Tongue (tissue), 2 donors: Measurements from ENCODE around the gene SPATS2. TPM values are rescaled to one million over a fixed set of nuclear protein-coding genes. Genes with fewer than 3 reads are reported as not detected.

Experiments used
- DNase-seq: peaks from one replicate; pipeline ENCODE4 v3.0.0-alpha.2; 2015
- total RNA-seq: library from RNA; depleted of rRNA; stranded (reverse); fragments of >200 nt; gene quantifications from one replicate; pipeline ENCODE4 v1.2.3, GENCODE V29; 2014

The SPATS2 gene
- total RNA-seq, 1 donor from 2014 or later: 28.7 TPM

DNA sequence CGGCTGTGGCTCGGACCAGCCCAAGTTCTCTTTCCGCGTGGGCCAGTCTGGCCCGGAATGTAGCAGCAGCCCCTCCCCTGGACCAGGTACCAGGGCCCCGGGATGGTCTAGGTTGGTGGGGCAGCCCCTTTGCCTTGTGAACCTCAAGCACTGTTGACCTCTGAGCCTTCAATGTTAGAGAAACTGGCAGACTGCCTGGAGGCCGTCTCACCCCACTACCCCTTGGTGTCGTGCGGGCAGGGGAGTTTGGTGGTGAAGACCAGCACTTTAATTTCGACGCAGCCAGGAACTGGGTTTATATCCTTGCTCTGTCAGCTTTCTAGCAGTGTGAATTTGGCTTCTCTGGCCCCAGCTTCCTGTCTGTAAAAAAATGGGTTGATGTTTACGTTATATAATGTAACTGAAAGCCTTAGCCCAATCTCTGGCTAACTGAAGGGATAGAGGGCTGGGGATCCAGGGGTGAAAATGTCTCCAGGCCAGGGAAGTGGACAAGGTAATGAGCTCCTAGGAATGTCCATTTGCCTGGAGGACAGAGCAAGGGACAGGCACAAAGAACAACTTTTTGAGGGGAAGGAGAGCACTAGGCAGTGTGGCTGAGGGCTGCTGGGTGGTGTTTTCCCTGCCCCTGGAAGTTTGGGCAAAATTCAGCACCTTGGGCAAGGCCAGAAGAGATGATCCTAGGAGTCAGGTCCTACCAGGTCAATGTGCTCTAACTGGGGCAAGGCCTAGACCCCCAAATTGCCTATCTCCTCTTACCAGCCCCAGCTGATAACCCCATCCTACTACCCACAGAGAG, 189.3 kb downstream of the SPATS2 start:
- DNase-seq: no peak

DNA sequence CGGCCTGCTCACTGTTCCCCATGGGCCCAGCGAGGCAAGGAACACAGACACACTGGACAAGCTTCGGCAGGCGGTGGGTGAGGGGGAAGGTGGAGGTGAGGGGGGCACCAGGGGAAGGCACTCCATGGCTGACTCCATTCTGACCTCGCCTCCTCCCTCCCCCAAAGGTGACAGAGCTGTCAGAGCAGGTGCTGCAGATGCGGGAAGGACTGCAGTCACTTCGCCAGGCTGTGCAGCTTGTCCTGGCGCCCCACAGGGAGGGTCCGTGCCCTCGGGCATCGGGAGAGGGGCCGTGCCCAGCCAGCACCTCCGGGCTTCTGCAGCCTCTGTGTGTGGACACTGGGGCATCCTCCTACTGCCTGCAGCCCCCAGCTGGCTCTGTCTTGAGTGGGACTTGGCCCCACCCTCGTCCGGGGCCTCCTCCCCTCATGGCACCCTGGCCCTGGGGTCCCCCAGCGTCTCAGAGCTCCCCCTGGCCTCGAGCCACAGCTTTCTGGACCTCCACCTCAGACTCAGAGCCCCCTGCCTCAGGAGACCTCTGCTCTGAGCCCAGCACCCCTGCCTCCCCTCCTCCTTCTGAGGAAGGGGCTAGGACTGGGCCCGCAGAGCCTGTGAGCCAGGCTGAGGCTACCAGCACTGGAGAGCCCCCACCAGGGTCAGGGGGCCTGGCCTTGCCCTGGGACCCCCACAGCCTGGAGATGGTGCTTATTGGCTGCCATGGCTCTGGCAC, 190.1 kb downstream of the SPATS2 start:
- DNase-seq: no peak

DNA sequence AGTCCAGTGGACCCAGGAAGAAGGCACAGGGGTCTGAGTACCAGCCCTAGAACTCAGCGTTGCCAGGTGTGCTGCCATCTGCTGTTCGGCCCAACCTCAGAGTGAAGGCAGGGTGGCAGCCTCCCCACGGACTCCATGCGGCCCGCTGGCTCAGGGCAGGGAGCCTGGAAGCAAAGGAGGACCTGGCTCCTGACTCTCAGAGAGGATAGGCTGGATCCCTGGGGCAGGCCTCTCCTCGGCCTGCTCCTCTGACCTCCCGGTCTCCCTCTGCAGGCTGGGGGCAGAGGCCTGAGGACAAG, 190.6 kb downstream of the SPATS2 start:
- no peak for DNase-seq

DNA sequence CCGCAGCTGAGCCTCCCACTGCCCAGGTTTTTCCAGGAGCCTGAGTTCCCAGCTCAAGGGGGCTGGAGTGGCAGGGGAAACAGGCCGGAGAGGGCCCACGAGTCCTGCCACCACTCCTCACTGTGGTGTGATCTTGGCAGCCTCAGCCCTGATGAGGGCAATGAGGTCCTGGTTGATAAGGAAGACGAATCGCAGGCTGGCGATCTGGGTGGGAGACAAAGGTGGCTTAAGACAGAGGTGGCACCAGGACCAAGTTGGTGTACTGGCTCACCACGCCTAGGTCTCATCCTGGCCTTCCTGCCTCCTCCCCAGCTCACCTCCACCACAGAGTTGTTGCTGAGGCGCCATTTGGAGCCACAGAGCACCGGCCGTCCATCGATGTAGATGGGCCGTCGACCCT, 191.3 kb downstream of the SPATS2 start:
- DNase-seq: no peak

DNA sequence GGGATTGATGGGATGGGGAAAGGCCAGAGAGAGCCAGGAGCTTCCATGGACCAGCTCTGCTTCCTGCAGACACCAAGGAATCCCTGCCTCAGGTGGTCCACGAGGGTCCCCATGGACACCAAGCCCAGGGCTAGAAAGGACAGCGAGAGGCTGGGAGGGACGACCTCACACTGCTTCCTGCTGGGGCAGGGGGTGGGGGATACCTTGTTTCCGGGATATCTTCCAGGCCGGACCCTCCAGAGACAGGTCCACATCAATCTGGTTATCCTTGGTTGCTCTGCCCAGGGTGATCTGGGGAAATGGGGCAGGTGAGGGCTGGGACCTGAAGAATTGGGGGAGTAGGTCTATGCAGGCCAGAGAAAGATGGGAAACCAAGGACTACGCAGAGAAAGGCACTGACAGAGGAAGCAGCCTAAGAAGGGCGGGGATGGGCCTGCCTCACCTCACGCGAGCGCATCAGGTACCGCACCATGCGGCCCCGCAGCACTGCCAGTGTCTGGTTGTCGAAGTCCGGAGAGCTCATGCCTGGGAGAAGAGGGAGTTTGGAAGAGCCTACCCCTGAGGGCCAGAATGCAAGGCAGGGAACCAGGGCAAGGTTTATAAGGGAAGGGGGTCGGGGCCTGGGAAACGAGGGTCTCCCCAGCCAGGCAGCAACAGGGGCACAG, 191.9 kb downstream of the SPATS2 start:
- DNase-seq: no peak

DNA sequence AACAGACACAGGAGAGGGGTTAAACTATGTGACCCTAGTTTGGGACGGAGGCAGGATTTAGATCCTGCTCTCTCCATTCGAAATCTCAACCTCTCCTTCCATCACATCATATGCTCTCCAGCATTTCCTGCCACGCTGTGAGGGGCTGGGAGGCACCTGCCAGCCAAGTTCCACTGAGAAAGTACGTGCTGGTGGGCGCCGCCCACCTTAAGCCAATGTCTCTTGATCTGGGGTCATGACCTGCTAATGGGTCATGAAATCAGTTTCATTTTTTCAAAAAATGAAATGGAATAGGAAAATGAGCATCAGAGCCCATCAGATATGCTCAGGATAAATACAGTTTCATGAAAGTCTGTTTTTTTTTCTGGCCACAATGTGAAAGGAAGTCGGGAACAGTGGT, 193.4 kb downstream of the SPATS2 start:
- DNase-seq: no peak

DNA sequence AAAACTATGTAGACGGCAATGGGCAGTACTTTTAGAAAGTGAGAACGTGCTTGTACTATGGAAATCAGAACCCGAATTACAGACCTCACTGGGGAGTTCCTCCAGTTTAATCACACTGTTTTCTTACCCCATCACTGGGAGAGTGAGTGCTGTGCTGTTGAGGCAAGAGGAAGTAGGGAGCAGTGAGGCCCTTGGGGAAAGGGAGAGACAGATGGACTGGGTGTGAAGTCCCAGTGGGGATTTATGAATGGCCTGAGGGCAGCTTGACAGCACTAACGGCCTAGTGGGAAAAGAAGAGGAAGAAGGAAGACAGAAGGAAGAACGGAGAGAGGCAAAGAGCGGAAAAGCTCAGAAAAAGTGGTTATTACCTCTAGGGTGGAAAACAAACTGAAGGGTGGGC, 195.0 kb downstream of the SPATS2 start:
- no peak for DNase-seq

DNA sequence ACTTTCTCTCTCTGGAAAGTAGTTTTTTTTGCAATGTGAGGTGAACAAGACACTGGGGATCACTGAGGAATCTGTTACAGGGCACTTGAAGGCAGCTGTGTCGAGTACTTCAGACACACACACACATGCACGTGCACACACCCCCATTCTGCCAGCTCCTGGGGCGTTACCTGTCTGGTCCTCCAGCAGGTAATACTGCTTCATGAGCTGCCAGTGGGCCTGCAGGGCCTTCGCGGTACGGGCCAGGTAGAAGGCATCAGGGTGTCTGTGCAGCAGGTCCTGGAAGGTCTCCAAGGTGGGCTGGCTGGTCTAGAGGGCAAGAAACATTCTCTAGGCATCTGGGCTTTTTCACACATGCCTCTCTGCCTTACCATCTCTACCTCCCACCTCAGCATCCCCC, 195.6 kb downstream of the SPATS2 start:
- DNase-seq: no peak

DNA sequence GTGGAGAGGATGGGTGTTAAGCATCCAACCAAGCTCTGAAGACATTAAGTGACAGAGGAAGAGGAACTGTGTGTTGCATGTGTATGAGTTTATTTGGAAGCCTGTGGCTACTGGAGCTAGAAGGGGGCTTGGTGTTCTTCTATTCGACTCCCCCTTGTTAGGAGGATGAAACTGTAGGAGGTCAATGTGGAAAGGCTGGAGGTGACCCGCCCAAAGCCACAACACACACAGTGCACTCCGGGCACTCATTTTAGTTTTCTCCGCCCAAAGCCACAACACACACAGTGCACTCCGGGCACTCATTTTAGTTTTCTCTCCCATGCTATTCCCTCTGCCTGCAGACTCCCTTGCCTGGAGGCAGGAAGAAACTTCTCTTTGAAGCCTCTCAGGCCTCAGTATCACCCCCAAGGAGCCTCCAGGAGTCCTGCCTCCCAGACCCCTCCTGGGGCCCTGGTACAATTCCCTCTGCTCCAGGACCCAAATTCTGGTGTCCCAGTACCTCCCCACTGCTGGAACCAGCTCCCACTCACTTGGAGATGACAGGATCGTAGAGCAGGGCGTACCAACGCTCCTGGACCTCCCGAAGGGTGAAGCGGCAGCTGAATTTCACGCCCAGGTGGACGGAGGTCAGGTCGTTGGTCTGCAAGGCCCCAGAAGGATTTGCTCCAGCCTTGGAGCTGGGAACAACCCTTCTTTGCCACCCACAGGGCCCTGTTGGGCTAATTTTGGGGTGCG, 196.9 kb downstream of the SPATS2 start:
- DNase-seq: no peak

DNA sequence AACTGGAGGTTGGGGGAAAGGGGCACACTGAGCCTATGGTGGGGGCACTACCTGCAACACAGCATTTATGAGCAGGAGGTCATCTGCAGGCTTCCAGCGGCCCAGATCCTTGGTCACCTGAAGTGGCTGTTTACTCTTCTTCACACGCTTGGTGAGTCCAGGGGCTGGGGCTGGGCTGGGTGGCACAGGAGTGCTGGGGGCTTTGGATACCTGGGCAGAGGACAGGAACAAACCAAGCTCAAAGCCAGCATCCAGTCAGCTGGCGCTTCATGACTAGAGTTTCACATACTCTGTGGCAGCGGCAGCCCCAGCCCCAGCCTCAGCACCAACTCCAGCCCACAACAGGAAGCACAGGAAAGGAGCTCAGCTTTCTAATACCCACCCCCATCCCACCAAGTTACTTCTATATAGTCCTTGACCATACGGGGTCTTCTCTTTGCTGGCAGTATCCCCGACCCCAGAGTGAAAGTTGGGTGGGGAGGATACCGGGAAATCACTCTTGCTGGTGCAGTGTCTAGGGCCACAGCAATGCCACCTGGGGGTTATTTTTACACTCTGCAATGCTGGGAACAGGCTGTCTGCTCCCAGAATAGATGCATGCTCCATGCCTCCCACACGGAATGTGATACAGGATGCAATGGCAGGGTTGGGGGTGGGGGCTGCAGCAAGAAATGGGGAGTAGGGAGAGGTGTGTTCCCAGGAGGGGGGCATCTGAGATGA, 197.6 kb downstream of the SPATS2 start:
- DNase-seq: peak; percentile 61

DNA sequence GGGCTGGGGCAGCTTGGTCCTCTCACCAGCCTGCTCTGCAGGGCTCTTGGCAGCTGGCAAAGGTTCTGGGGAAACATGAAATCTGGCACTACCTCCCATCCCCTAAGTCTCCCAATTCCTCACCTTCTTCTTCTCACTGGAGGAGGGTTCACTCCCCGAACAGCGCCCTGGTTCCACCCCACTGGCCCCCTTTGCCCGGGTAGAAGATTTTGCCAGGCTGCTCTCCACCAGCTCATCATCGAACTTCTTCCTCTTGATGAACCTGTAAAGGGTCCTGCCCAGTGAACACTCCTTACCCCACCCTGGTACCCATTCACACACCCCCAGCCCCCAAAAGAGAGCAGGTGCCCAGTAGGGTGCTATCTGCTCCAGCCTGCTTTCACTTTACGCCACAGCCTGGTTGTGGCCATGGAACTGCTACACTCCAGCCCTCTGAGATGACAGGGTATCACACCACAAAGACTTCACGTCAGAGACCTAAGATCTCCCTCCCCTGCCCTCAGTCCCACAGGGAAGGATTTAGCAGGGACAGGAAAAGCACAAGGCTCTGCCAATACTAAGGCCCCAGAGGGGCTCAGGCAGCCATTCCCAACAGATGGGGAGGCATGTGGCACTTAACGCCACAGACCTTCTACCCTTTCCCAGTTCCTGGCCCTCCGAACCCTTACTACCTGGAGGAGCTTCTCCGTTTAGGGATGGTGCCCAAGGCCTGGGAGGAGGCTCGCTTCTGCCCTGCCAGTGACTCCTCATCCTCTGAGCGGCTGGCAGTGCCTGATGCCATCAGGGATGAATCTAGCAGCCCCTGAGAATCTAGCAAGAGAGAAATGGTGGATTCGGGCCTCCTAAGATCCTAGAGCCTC, 198.4 kb downstream of the SPATS2 start:
- no peak for DNase-seq

DNA sequence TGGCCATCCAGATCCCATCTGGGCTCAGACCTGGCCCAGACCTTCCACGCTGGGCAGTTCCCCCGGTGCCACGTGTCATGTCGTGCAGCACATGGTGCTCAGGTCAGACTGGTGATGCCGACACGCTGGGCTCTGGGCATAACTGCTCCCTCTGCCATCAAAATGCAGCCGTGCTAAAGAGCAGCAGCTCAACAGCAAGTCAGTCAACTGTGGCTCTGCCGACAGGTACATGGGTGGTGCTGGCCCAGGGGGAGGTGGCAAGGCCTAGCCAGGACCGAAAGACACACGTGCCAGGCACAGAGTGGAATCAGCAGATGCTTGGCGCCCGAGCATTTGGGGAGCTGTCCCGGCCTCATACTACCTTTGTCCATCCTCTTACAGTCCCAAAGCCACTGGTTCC, 199.1 kb downstream of the SPATS2 start:
- DNase-seq: no peak

DNA sequence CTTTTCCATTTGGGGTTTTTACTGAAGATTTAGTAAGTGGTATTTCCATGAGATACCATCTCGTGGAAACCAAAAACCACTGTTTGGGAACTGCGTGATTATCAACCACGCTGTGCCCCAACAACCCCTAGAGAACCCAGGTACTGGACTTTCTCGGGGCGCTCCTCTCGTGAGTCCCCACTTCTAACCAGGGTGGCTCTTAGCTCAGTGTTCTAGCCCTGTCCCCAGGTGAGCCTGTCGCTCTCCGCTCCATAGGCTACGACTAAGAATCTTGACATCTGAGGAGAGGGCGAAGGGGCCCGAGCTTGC, 200.0 kb downstream of the SPATS2 start:
- DNase-seq: no peak

DNA sequence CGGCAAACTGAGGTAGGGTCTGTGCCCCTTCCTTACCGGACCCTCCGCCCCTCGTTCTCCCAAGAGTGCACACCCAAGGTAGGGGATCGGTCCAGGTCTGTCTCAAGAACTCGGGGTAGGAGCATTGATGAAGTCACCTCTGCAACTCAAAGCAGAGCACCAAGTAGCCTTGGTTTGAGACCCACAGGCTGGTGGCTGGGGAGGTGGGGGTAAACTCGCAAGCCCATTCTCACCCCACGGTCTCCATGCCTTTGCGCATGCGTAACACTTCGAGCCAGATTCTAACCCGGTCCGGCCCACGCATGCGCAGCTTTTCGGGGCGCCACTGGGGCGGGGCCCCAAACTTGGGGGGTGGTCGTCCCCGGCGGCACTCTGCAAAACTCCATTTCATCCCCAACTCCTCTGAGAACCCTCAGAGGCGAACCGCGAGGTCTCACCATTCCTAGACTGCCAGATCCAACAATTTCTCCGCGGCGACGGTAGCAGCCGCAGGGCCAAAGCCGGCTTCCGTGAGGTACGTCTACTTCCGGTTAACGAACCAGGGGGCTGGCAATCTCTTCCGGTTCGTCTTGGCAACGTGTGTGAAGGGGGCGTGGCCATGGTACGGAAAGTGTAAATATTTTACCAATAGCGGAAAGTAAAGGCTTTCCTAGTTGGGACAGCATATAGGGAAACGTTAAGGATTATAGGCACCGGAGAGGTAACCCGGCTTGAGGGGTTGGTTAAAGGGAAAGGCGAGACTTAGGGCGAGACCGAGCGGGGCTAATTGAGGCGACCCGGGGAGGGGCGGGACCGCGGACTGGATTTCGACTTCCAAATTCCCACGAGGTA, 200.6 kb downstream of the SPATS2 start, which contains the start of gene MCRS1:
MCRS1 (minus strand) TSS at position 532 of the 831 bp plus-strand sequence. CDS start 1,411 bp downstream, outside the sequence.
- DNase-seq: peak; percentile 97

DNA sequence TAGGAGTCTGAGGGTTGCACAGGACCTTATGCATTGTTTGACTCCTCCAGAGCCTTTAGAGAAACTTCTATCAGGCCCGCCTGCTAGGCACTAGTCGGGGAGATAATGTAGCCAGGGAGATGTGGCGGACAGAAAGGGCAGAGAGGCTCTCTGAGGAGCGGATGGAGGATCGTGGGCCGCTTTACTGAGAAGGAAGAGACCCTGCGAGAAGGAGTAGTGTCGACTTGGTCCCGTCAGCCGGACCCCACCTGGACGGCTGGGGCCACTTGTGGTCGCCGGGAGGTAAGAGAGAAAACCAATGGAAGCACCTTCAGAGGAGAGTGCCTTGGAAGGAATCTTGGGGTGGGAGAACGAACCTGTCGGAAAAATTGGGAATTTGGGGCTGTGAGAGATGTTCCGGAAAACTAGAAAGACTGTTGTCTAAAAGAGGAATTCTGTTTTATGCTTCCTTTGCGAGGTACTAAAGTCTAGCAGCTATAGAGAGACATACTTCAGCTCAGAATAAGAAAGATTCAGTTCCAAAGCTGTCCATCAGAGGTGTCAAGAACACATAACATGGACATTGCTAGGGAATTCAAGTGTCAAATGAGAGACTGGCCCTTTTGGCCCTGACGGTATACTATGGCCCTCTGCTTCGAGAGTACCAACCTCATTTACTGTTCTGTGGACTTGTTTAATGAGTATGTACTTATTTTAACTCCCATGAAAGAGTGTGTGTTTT, 201.3 kb downstream of the SPATS2 start:
- no peak for DNase-seq
